GM12865 (cell line): Measurements from ENCODE around the gene FAM222A.

Experiments
- DNase-seq: peaks from one replicate; pipeline ENCODE4 v3.0.0; 2010; ENCODE audit warnings: low read depth
- H3K4me3 ChIP-seq: 2 replicates; pipeline ENCODE4 v1.5.1; 2011; ENCODE audit warnings: mild to moderate bottlenecking, low read depth, low read length, control low read depth
- TF ChIP-seq, protein P1 (sequence below): IDR thresholded peaks from 2 replicates; pipeline ENCODE4 v1.5.1; 2011; ENCODE audit warnings: low read length, control low read depth, low read depth, inconsistent platforms; ENCODE audit not compliant: insufficient read depth; ENCODE audit errors: missing control alignments

FAM222A gene

DNA sequence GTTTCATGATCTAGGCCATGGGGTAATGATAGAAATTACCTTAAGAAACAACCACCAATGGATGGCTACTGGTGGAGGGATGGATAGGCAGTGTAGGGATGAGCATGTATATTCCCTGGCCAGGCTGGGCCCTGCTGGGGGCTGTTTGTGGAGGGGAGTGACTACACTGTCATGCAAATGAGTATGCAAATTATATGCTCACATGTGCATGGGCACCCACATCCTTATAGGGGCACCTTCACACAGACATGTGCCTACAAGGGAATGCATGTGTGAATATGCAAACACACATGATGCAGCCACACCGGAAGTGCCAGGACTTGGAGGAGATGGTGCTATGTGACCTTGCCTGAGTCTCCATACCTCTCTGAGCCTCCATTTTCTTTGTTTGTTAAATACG, 39.7 kb upstream of the FAM222A start:
- TF ChIP-seq, protein P1, sequence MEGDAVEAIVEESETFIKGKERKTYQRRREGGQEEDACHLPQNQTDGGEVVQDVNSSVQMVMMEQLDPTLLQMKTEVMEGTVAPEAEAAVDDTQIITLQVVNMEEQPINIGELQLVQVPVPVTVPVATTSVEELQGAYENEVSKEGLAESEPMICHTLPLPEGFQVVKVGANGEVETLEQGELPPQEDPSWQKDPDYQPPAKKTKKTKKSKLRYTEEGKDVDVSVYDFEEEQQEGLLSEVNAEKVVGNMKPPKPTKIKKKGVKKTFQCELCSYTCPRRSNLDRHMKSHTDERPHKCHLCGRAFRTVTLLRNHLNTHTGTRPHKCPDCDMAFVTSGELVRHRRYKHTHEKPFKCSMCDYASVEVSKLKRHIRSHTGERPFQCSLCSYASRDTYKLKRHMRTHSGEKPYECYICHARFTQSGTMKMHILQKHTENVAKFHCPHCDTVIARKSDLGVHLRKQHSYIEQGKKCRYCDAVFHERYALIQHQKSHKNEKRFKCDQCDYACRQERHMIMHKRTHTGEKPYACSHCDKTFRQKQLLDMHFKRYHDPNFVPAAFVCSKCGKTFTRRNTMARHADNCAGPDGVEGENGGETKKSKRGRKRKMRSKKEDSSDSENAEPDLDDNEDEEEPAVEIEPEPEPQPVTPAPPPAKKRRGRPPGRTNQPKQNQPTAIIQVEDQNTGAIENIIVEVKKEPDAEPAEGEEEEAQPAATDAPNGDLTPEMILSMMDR, result no peak
- H3K4me3 ChIP-seq, result no peak overlapping the region
- DNase-seq, result no peak

DNA sequence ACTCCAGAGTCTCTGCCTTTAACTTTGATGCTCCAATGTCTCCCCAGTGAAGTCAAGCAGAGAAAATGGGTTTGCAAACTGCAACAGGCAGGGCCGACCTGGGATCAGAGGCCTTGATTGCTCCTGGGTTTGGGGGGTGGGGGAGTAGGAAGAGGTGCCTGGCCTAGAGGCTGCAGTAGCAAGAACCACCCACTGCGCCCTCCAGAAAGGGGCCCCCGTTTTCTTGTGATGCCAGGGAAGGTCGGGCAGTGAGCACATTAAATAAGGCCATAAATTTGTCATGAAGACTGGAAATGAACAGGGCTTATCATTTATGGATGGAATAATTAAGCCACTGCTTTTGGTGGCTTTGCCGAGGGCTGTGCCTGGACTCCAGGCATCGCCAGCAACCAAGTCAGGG, 38.2 kb upstream of the FAM222A start:
- no peak for DNase-seq
- no peak overlapping the region for H3K4me3 ChIP-seq
- TF ChIP-seq, protein P1, result no peak

- no peak overlapping the region for H3K4me3 ChIP-seq
- TF ChIP-seq, protein P1, result no peak
- DNase-seq, result no peak
Measured at GRCh38 chr12:109677279-109677691, 36.3 kb upstream of the FAM222A start.

- TF ChIP-seq, protein P1, result no peak
- H3K4me3 ChIP-seq, result no peak overlapping the region
- no peak for DNase-seq
Measured at GRCh38 chr12:109678719-109679118, 34.9 kb upstream of the FAM222A start.

GRCh38 chr12:109679501-109680263, 33.9 kb upstream of the FAM222A start:
- DNase-seq, result no peak
- TF ChIP-seq, protein P1, result no peak
- no peak overlapping the region for H3K4me3 ChIP-seq

GRCh38 chr12:109680264-109681005, 33.2 kb upstream of the FAM222A start:
- no peak overlapping the region for H3K4me3 ChIP-seq
- DNase-seq, result no peak
- TF ChIP-seq, protein P1, result no peak
